Non-pigmented ciliary epithelial cell (primary cell): ENCODE data around the gene TEDDM1.
"Not testable (repeated sequence)": the region's sequence is repeated elsewhere in the genome, so short reads cannot be mapped to it uniquely, and the experiment has no call there.

ENCODE experiments used
- DNase-seq: peaks from one replicate; pipeline ENCODE4 v3.0.0-alpha.2; 2010; ENCODE audit warnings: low read depth

TEDDM1 gene

GRCh38 chr1:182380199-182380598, 20.3 kb downstream of the TEDDM1 start:
- no peak for DNase-seq

GRCh38 chr1:182379781-182380180, 20.7 kb downstream of the TEDDM1 start:
- not testable (repeated sequence) for DNase-seq

- DNase-seq, result no peak
These were observed 23.4 kb downstream of the TEDDM1 start for GRCh38 chr1:182376936-182377574.

- no peak for DNase-seq
These were observed 26.2 kb downstream of the TEDDM1 start for GRCh38 chr1:182374101-182374834.

- DNase-seq, result no peak
These were observed 29.9 kb downstream of the TEDDM1 start for GRCh38 chr1:182370532-182370931.

- DNase-seq, result no peak
These were observed 31.6 kb downstream of the TEDDM1 start for GRCh38 chr1:182368903-182369302.

- no peak for DNase-seq
These were observed 32.1 kb downstream of the TEDDM1 start for GRCh38 chr1:182368358-182368757.

- no peak for DNase-seq
These were observed 32.5 kb downstream of the TEDDM1 start for GRCh38 chr1:182367926-182368325.

- DNase-seq, result no peak
These were observed 33.9 kb downstream of the TEDDM1 start for GRCh38 chr1:182366596-182366995.

- no peak for DNase-seq
These were observed 40.8 kb downstream of the TEDDM1 start for GRCh38 chr1:182359645-182360044.

- no peak for DNase-seq
These were observed 42.6 kb downstream of the TEDDM1 start for GRCh38 chr1:182357913-182358312.

- no peak for DNase-seq
These were observed 43.3 kb downstream of the TEDDM1 start for GRCh38 chr1:182357171-182357570.

GRCh38 chr1:182355723-182356098, 44.8 kb downstream of the TEDDM1 start:
- DNase-seq, result no peak

- no peak for DNase-seq
These were observed 48.6 kb downstream of the TEDDM1 start for GRCh38 chr1:182351790-182352364.

- no peak for DNase-seq
These were observed 49.6 kb downstream of the TEDDM1 start for GRCh38 chr1:182350839-182351238.

- no peak for DNase-seq
These were observed 51.3 kb downstream of the TEDDM1 start for GRCh38 chr1:182348961-182349747.
